H1 (cell line): ENCODE measurements around the gene BPIFB6. TPM values are rescaled to one million over a fixed set of nuclear protein-coding genes. Genes with fewer than 3 reads are reported as not detected.

Source experiments
- EZH2 ChIP-seq: fragments of 200-600 bp; sonication (generic); IDR thresholded peaks from 2 replicates; pipeline ENCODE4 v1.7.1; 2012; ENCODE audit warnings: low read depth, mild to moderate bottlenecking, moderate library complexity, low read length, inconsistent platforms; ENCODE audit not compliant: severe bottlenecking
- polyA plus RNA-seq, 7 experiments: library from polyadenylated mRNA; depleted of rRNA in 3 of 7; stranded (reverse) in 5 of 7; unstranded in 2 of 7; fragments of >200 nt in 5 of 7; fragments of 200-250 nt in 2 of 7; gene quantifications; 1 replicate in 5 of 7; 2 replicates in 1 of 7; 4 replicates in 1 of 7; pipeline versions ENCODE4 v1.2.1 to v1.2.3, GENCODE V29; 2011 to 2013; ENCODE audit warnings: missing spikeins in 2 of 7, mixed read lengths in 2 of 7
- total RNA-seq: library from RNA; stranded (reverse); fragmentation: NEBNext Ultra II Directional; extraction: Animal tissue kit (Norgen Biotek cat#: 25700); gene quantifications from 2 replicates; pipeline ENCODE4 v1.2.1, GENCODE V29; 2021

Gene BPIFB6
- total and polyA plus RNA-seq, 2 of the 8 experiments (the other 6 are each of a cell fraction or from before 2014, with no cell fraction given) = not detected

GRCh38 chr20:33042430-33042829 lies 11.0 kb downstream of the BPIFB6 start (continued):
- no peak for TF ChIP-seq EZH2
